HL-60/S4 treated with retinoic acid at 250 ng/mL for 4 days and 3 days (cell line): ENCODE results near the gene NHS.

Experiments
- in situ Hi-C: fragments of 300-500 bp; cut with MboI; formaldehyde crosslinking; loops from 2 replicates; pipeline ENCODE4 v1.7.0; 2022; ENCODE audit warnings: low sequenced_read_pairs

The NHS gene

DNA sequence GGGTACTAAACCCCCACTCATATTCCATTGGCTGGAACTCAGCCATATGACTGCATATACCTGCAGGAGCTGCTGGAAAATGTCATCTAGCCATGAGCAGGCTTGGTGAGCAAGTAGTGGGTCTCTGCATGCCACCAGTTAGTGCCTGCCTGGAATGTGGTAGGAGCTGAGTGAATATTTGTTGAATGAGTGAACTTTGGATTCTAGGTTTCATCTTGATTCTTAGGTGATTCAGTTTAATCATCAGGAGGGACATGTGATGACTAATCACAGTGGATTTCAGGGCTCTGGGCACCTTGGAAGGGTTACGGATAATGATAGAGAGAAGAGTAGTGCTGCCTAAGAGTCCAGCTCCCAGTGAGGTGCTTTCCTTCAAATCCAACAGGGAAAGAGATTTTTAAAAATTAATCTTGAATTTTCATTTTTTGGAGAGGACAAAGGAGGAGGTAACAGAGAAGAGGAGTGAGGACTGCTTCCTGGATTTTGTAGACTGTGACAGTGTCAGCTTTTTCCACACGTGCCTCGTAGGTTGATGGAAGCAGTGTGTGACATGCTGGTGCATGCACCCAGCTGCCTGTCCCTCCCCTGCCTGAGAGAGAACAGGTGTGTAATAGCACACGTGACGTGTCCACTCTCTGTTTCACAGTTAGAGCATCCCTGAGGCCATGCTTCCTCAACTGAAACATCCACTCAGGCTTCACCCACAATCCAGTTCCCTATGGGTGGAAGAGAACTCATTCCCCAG is 30.4 kb downstream of the NHS start:
- in situ Hi-C loops, result no loop called here

DNA sequence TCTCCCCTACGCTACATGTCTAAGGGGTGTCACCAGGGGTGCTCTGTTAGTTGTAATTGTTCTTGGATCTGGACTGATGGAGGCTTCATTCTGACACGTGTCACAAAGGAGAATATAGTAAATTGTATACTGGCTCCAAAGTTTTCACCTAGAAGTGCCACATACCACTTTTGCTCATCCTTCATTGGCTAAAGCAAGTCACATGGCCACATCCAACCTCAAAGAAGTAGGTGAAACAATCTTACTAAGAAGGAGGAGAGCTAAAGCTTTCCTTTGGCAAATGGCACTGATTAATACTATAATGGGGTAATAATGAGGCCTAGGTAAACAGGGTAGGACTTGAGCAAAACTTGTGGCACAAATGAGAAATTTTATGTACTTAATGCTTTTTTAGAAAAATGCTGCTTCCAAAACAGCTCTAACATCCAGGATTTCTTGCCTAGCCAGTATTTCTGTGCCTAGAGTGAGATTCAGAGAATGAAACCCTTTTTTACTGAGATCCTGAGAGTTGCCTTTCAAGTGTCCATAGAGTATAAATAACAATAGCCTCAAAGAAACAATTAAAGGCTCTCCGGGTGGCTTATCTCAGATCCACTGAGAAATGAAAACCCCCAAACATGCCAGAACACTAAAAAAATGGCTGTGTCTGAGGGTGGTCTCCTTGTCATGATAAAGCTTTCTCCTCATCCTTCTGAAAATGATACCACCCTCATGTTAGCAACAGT is 34.7 kb downstream of the NHS start:
- in situ Hi-C loops, result no loop called here

DNA sequence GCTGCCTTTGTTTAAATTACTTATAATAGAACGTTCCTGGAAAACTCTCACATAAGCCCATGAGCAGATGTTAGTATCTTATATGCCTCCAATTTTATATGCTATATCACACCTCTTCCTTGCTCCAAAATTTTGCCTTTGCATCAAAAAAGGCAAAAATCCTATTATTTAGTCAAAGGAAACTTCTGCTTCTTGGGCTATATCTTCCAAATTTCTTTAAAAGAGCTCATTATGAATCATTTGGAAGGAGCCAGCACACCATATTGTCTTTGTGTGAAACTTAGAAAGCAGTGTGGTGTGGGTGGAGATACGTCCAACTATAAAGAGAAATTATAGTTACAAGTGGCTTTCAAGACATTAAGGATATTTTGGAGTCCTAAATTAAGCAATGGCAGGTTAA is 35.7 kb downstream of the NHS start:
- in situ Hi-C loops, result no loop called here

DNA sequence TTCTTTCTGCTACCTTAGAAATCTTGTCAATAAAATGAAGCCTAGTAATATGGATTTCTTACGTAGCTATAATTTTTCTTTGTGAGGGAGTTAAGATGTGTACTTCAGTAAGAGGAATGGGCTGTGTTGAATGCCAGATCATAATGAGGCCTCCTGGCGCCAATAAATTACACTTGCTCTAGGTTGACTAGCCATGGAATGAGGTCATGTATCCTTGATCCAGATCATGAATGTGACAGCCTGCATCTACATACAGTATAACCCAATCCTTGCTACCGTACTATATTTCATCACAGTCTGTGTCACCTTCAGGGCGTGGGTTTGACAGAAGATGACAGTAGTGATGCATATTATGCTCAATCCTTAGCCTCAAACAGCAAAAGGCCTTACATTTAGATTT is 36.2 kb downstream of the NHS start:
- in situ Hi-C loops, result no loop called here

DNA sequence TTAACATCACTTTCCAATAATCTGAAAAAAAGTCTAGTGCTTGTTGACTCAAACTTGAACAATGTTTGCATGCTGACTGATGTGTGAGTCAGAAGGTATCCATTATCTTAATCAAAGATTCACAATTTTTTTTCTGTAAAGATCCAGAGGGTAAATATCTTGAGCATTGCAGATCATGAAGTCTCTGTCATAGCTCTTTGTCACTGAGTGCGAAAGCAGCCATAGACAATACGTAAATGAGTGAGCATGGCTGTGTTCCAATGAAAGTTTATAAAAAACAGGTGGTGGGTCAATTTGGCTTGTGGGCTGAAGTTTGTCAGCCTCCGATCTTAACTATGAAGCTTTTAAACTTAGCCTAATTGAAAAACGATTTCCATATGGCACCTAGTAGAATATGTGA is 37.7 kb downstream of the NHS start:
- in situ Hi-C loops, result no loop called here

DNA sequence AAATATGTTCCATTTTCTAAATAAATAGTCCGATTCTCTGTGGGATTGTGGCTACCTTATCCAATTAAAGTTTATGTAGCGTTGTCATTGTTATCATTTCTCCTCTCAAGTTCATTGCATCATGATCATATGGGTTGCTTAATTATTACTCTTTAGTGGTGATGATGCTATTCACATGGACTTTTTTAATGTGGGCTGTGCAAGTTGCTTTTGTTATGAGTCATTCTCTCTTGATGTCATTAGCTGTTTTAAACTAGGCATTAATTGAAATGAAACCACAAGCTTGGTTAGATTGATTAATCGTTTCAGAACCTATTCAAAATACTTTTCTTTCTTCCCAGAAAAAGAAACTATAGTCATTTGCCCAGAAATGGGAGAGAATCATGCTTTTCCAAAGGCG is 38.2 kb downstream of the NHS start:
- in situ Hi-C loops, result no loop called here

DNA sequence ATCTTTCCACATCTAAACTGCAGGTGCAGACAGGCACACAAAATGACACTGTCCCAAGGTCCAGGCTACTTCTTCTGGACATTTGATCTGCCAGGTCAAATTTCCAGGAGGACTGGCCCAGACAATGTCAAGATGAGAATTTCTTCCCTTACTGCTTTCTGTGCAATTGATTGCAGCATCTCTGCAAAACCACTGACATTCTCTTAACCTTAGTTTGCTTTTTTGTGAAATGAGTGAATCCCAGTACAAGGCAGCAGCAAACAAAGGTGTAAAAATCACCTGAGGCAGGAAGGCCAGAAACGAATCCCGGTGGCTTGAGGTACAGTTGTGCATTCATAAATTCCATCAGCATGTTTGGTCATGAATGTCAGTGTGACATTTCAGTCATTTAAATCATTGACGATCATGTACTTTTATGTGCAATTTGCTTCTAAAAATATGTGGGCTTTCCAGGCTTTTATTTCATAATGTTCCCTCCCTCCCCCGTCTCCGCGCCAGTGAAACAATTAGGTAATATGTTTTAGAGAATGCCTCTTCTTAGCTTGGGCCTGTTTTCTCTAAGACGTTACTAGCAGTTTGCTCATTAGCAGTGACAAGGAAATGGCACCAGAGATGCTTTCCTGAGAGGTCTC is 39.1 kb downstream of the NHS start:
- in situ Hi-C loops, result no loop called here

DNA sequence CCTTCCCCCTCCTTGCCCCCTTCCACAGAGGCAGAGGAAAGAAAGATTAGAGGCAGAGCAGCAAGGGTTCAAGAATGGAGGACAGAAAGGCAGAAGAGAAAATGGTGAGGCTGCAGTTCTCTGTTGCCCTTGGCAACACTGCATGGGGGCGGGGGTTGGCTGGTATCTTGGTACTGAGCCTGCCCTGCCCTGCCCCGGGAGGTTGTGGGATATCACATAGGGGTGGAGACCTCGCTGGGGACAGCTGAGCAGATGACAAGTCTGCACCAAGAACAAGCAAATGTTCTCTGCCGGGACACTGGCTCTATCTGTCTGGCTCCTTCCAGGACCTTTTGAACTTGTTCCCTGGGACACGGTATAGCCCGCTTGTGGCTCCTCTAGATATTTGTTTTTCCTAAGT is 39.8 kb downstream of the NHS start:
- in situ Hi-C loops, result no loop called here

DNA sequence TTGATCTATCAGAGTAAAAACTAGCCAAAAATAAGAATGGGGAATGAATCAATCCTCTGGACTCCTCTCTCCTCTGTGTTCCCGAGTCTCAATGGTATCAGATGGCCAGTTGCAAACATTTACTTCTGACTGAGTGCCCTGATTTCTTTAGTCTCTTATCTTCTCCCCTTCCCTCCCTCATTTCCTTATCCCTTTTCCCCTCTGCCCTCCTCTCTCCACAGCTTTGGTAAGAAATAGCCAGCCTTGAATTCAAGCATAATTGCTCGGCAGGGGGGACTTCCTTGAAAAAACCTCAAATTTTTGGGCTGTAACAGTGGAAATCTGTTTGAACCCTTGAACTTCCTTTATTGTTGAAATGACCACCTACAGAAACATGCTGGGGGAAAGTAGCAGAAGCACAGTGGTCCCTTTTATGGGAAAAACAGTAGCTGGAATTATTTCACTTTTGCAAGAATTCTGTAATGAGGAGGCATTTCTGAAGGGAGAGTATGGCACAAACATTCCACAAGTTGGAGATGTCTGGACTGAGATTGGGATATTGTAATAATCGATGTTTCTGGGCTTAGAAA is 40.3 kb downstream of the NHS start:
- in situ Hi-C loops, result no loop called here

DNA sequence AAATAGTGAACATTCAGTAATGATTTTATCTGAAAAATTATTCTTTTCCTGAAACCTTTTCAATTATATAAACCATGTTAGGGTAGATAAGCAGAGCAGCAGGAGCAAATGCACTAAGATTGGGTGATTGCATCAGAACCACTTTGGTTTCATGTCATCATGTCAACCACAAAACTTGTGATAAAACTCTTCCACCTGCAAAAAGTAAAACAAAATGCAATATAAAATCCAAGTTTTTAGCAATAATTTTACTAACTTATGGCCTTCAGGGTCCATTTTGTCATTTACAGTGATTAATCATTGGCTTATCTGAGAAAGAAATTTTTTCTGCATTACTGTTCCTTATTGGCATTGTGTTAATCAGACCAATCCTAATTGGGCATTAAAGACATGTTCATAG is 42.4 kb downstream of the NHS start:
- in situ Hi-C loops, result no loop called here

DNA sequence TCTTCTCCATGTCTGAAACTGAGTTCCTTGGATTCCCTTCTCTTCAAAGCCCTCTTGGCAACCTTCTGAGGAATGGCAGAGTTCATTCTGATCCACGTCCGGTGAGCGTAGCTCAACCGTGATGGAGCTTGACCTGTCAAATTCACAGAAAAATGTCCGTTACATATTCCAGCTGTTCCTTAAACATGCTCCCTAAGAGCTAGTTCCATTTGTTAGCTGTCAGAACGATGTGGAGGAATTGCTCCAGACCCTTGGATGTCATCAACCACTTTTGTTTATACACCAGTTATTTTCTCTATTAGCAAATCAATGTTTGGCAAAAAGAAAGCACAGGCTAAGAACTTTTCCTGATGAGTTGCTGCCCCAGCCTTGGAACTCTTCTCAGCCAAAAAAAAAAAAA is 50.1 kb downstream of the NHS start:
- in situ Hi-C loops, result no loop called here

DNA sequence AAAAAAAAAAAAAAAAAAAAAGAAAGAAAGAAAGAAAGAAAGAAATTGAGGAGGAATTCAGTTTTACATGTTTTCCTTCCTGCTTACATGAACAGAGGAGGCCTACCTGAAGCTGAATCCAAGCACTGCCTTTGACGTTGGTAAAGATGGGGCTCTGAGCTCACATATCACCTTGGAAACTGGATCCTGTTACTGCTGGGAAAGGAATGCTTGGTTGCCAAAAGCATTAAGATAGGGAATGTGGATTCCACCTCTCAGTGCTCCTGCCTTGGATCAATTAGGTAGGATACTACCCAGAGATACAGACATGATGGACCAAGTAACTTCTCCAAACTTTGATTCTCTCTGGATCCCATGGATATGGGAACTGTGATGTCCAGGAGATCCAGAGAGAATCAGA is 50.6 kb downstream of the NHS start:
- in situ Hi-C loops, result no loop called here

DNA sequence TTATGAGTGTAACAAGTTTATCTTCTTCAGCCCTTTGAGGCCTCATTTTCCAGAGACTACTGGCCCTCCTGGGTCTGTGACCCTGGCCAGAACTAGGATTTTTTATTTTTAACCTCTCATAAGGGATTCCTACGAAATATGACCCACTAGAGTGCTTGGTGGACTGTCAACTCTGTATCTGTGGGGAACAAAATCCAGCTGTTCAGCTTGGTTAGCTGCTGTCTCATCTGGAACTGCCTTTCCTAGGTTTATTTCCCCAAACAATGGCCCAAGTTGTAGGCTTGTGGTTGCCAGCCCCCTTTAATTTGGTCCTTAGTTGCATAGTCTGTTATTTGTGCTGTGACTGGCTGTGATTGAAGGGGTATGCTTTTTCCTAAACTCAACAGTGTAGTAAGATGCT is 56.2 kb downstream of the NHS start:
- in situ Hi-C loops, result no loop called here

DNA sequence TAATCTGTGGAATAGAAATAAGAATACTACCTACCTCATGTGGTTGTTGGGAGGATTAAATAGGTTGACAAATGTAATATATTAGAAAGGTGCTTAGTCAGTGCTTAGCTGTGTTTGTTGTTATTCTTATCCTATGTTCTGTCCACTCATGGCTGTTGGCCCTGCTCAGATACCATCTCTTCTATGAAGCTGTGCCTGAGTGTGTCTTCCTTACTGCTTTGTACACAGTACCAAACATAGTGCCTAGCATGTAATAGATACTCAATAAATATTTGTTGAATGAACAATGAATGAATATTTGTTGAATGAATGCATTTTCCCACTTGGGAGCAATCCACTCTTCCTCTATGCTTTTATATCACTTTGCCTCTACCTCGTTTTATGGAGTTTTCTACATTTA is 57.2 kb downstream of the NHS start:
- in situ Hi-C loops, result no loop called here

DNA sequence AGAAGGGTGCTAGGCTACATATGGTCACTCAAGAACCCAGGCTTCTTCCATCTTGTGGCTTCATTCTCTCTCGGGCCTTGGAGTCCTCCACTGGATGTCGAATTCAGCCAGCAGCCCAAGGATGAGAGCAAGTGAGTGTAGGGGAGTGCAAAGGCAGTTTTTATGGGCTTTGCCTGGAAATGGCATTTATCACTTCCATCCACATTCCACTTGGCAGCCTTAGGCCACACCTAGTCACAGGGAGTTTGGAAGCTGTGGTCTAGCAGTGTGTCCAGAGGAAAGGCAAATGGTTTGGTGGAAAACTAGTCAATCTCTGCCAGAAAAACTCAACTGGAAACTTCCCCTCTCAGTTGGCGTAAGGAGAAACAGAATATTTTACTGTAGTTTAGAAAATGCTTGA is 59.0 kb downstream of the NHS start:
- in situ Hi-C loops, result no loop called here

DNA sequence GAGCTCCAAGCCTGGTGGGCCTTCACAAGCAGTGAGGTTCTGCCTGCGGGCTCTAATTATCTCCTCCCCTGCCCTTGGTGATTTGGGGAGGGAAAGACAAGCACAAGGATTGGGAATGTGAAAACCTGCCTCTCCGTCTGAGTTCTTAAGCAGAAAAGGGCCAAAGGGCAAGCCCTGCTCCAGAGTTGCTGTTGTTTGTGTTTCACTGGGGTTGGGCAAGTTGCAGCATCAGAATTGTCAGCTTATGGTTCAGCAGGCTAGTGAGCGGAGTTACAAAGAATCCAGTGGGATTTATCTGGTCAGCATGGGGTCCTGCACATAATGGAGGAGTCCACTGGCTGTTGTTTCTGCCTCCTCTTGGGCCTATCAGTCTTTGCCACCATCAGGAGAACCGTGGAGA is 60.5 kb downstream of the NHS start:
- in situ Hi-C loops, result no loop called here

DNA sequence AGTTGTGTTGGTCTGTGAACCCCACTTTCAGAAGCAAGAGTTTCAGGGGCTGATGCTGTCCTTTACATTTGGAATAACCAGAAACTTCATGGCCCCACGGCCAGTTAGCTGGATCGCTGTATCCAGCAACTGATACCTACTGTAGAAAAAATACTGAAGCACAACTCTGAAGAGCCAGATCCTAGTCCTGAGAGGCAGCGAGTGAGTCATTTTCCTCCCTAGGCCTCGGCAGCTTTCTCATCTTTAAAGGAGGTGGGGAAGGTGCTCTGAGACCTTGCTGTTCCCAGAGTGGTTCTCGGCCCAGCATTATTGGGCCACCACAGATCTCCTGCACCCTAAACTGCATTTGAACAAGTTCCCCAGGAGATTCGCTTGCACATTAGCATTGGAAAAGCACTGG is 63.2 kb downstream of the NHS start:
- in situ Hi-C loops, result no loop called here

DNA sequence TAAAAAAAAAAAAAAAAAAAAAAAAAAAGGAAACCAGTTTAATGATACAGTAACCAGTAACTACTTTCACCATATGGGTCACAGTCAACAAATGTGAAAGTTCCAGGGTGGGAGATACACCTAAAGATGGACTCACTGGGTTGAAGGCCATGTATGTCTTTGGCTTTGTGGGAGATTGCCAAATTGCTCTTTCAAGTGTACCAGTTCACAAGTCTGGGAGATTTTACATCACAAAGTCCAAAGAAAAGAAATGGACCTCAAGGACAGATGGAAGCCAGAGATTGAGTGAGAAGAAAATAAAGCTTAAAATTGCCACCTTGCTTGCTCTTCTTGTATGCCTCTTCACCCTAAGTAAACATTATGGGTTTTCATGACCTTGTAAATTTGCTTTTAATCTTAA is 65.3 kb downstream of the NHS start:
- in situ Hi-C loops, result no loop called here

DNA sequence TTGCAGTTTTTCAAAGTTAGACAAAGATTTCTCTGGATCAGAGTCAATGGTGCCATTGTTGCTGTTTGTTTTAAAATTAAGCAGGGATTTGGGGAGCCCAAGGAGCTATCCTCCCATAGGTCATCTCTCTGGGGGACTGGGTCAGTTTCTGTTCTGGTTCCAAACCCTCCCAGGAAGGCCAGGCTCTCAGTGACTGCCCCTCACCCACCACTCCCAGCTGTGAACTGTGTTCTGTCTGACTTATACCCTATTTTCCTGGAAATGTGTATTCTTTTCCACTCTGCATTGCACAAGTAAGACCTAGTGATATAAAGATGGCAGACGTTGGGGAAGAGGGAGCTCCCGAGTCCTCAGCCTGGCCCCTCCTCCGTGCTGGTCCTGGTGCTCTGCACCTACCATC is 65.8 kb downstream of the NHS start:
- in situ Hi-C loops, result no loop called here

DNA sequence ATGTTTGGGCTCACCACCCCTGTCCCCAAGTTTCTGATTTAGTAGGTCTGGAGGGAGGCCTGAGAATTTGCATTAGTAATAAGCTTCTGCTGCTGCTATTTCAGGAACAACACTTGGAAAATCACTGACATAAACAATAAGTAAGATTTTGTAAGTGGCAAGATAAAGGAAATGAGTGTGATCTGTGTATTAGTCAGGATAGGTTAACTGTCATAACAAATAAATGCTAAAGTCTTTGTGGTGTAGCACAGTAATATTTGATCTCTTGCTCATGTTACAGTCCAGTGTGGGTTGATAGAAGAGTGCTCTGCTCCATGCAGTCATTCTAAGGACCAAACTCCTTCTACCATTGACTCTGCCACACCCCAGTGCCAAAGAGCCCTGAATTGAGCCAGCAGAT is 67.0 kb downstream of the NHS start:
- in situ Hi-C loops, result no loop called here

DNA sequence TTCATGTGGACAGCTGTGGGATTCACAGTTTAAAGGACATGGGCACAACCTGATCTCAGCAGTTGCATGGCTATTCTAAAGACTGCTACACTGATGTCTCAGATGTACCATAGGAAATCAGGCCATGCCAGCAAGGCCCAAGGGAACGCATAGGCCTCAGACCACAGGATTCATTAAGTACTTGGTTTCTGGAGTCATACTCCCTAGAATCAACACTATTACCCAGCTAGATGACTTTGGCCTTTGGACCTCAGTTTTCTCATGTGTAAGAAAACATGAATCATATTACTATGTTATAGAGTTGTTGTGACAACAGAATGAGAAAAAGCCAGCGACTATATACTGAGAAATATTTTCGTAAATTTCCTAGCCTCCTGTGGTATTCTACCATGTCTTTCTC is 67.9 kb downstream of the NHS start:
- in situ Hi-C loops, result no loop called here

DNA sequence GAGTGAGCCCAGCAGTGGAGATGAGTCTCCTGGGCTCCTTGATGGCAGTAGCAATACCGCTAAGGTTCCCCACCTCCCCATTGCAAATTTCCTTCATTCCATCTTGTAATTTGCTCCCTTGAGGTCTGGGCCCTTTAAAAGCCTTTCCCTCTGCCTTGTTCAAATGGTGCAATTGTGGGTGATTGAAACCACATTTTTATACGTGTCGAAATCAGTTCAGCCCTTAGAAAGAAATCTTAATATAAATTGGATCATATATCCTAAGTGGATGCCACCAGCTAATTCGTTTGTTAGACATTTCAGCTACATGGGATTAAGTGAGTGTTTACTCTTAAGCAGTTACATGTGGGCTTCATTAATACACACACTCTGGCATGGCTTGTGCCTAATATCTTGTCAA is 68.6 kb downstream of the NHS start:
- in situ Hi-C loops, result no loop called here
